ENCODE measurements around the gene FUBP3.

Gene FUBP3

DNA sequence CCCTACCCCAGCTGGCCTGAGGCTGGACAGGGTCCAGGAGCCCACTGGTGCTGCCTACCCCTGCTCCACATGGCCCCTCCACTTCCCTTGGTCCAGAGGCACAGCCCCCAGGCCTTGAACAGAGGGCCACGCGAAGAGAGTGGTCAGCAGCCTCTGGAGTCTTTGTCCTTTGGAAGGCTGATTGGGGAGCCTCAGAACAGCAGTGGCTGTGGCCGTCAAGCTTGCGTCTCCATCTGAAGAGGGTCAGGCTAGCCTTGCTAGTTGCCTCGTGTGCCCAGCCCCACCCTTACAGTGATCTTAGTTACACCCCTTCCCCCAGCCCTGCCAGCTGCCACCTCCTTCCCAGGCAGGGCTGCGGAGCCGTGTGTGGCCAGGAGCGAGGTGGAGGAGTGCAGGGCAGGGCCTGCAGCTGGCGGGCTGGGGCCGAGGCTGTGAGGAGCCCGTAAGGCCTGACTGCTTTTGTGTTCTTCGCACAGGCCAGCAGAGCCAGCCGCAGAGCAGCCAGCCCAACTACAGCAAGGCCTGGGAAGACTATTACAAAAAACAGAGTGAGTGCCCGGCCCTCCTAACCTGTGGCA lies 54.9 kb downstream of the FUBP3 start:
- DNase-seq (ENCODE audit: low read depth) = no peak

DNA sequence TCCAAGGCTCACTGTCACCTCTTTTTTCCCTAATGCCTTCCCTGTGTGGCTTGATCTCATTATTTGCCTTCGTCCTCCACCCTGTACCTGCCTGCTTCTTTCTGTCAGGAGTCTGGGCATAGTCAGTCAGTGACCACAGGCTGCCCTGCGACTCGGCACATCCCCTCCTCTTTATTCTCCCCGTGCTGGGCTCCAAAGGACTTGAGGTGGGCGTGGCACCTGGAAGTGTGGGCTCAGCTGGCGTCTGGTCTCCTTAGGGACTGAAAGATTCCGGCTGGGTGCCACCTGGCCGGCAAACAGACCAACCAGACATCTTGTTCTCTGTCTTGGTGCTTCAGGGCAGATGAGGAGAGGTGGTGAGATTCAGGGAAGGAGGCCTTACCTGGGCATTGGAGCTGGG lies 55.4 kb downstream of the FUBP3 start:
- DNase-seq (ENCODE audit: low read depth) = no peak

DNA sequence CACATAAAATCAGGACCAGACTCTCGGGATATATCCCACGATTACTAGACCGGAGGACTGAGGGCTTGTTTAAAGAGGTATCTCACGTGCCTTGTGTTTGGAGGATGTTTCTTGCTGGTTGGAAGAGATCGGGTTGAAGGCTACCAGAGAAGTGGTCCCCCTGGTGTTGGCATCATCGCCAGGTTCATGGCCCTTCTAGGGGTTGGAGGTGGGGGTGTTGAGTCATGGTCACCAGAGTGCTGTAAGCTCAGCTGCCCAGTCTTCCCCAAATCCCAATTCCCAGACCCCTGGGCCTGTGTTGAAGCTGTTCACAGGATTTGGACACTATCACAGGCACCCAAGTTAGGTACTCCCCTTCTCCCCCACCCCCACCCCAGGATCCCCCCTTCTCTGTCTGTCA lies 55.9 kb downstream of the FUBP3 start:
- no peak for DNase-seq (ENCODE audit: low read depth)

DNA sequence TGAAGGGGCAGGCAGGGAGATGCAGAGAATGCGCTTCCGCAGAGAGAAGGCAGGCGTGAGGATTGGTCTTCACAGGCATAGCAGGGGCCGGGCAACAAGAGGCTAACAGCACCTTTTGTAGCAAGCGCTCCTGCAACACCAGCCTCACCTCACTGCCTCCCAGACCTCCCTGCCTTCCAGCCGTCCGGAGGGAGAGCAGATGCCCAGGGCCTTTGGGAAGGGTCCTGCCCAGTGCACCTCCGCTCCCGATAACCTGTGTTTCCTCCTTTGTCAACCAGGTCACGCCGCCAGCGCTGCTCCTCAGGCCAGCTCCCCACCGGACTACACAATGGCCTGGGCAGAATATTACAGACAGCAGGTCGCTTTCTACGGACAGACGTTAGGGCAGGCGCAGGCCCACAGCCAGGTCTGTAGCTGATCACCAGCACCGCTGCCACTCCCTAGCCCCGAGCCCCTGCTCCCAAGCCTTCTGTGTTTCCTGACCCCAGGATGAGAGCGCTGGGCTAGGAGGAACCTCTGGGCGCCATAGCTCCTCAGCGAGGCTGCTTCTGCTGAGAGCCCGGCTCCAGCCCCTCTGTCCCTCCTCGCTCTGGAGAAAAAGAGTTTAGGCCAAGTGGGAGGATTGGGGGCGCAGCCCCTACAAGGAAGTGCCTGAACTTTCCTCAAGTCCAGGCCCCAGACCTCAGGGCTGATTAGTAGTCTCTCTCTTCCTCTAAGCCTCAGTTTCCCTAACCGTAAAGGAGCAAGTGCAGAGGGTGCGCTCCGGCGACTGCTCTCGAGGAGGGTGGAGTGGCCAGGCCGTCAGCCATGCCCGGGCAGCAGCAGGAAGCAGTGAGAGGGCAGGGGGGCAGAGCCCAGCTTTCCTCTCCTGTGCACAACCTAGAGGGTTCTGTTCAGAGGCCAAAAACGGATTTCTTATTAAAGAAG lies 56.6 kb downstream of the FUBP3 start:
- DNase-seq (ENCODE audit: low read depth) = no peak

DNA sequence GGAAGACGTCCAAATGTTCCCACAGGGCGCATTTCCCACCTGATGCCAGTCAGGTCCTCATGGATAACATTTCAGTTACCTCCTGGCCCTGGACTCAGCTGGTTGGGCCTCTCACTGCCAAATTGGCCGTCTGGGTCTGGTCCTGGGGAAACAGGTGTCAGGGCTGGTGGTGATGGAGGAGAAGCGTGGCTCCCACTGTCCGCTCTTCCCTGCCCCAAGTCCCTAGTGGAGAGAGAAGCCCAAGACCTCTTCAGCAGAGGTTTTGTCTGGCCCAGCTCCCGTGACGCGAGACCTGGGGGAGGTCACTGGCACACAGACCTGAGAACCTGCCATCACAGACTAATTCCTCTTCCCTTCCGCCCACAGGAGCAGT lies 57.3 kb downstream of the FUBP3 start:
- no peak for DNase-seq (ENCODE audit: low read depth)

DNA sequence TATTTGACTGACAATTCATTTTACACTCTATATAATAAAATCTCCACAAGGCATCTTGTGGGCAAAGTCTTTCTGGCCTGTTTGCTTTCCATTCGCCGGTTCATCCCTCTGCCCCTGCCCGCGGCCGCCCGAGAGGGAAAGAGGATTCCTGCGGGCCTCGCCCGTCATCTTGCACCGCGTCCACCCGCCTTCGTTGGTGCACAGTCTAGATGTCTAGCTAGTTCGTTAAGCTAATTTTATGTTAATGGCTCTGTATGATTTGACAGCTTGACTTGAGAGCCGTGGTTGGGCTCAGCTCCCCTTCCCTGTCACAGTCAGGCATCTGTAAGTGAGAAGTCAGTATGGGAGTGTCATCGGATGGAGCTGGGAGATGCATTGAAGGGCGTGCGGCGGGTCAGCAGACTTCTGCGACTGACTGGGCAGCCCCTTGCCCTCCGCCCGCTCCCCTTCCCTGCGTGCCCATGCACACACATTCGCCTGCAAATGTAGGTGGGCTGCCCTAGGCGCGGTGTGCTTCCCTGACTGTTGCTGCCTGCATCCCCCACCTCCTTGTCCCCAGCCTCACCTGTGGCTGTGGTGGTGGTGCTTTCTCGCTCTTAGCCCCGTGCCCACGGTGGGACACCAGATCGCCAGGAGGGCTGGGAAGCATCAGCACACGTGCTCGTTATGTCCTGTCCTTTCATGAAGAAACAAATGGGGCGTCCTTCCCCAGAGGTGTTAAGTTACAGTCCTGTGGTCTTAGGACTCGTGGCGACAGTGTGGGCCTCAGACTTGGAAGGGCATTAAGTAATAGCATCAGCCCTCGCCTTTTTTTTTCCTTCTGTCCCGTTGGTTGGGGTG lies 59.1 kb downstream of the FUBP3 start:
- no peak for DNase-seq (ENCODE audit: low read depth)

DNA sequence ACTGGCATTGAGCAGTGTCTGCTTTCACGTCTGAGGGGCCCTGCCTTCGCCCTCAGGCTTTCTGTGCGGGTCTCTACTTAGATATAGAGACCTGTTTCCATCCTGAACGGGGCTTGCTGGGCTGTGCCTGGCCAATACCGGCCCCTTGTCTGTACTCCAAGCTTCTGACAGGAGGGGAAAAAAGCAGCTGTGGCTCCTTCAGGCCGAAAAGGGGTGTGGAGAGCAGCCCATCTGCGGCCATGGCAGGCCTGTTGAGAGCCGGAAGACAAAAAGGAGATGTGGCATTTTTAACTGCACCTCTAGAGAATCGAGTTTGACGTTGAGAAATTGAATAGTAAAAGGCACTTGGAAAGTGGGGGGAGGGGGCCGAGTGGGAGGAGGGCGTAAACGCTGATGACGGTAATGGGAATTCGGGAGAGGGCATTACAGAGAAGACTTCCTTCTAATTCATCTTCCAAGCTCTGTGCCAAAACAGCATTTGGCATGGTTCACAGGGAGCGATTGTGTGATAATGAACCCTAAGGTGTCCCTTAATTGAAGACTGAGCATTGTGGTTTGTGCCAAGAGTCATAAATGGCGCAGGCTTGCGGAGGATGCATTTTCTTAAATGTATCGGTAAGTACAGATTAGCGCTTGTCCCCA lies 59.9 kb downstream of the FUBP3 start:
- no peak for DNase-seq (ENCODE audit: low read depth)

DNA sequence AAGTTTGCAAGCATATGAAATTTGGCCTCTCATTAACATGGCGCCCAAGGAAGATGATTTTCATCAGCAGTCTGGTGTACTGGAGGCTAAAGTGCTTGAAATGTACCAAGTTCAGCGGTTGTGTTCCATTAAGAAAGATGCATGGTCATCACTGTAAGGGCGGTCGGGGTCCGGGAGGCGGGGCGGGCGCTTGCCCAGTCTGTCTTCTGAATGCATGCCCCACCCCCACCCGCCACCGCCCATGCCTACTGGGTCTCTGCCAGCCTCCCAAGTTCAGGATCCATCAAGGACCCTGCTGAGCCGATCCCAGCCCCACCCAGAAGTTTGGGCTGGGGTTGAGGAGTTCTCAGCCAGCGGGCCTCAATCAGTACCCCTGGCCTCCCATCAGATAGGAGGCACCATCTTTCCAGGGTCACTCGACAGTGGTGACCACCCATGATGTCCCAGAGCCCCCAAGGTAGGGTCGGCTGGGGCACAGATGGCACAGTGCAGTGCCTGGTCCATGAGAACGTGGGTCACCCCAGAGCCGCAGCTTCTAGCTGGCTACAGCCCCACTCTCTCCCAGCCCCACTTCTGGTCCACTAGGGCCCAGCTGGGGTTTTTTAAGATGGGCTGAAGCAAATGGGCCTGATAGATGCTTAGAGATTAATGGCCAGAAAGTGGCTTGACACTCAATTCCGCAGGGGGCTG lies 60.6 kb downstream of the FUBP3 start:
- no peak for DNase-seq (ENCODE audit: low read depth)

DNA sequence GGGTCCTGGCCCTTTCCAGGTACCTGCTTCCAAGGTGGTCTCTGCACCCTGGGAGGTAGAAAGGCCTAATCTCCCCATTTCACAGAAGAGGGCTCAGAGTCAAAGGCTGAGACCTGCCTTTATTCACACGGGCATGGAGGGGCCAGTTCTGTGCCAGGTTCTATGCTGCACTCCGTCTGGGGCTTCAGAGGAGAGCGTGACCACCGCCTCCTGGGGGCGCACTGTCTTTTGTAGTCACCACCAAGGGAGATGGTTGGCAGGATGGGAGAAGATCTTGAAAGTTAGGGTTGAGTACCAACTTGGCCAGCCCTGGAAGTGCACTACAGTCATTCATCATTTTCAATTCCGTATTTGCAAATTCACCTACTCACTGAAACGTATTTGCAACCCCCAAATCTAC lies 61.3 kb downstream of the FUBP3 start:
- no peak for DNase-seq (ENCODE audit: low read depth)

DNA sequence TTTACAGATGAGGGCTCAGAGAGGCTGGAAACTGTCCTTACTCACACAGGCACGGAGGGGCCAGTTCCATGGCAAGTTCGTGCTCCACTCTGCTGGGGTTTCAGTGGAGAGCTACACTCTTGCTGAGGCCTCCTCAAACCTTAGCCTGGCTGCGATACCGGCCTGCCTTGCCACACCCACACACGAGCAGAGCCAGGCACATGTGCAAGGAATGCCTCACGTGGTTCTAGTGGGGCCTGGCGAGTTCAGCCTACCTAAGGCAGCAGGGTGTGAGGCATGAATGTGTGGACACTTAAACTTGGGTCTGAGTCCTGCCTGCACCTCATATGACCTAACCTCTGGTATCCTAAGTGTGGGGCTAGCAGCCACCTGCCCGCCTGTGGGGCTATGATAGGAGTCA lies 63.5 kb downstream of the FUBP3 start:
- no peak for DNase-seq (ENCODE audit: low read depth)

DNA sequence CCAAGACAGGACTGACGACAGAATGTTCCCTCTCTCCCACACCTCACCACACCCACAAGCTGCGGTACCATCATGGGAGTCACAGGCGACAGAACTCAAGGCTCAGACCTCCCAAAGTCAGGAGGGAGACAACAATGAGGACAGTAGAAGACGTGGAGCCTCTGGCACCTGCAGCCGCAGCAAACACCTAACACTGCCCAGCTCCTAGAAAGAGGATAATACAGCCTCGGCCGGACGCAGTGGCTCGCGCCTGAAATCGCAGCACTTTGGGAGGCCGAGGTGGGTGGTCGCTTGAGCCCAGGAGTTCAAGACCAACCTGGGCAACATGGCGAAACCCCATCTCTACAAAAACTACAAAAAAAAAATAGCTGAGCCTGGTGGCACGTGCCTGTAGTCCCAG lies 71.8 kb downstream of the FUBP3 start:
- DNase-seq (ENCODE audit: low read depth) = no peak

DNA sequence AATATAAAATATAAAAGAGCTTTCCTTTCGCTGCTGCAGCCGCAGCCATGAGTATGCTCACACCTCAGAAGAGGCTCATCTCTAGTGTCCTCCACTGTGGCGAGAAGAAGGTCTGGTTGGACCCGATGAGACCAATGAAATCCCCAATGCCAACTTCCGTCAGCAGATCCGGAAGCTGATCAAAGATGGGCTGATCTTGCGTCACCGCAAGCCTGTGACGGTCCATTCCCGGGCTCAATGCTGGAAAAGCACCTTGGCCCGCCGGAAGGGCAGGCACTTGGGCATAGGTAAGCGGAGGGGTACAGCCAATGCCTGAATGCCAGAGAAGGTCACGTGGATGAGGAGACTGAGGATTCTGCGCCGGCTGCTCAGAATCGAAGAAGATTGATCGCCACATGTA lies 72.4 kb downstream of the FUBP3 start:
- DNase-seq (ENCODE audit: low read depth) = no peak

DNA sequence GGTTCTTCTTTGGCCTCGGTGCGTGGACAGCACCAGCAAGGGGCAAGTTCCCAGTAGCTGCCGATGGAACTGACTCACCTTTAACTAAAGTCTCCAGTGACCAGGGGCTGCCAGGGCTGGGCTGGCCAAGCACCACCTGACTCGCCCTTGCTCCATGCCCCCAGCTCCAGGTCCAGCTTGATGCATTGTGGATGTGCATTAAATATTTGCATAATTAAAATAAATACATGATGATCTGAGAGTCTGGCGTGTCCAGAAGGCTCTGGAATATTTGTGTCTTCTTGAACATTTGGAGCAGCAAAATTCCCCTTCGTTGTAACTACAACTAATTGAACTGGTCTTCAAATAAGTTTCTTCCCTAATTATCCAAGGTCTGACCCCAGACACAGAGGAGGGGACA lies 75.5 kb downstream of the FUBP3 start:
- DNase-seq (ENCODE audit: low read depth) = no peak

DNA sequence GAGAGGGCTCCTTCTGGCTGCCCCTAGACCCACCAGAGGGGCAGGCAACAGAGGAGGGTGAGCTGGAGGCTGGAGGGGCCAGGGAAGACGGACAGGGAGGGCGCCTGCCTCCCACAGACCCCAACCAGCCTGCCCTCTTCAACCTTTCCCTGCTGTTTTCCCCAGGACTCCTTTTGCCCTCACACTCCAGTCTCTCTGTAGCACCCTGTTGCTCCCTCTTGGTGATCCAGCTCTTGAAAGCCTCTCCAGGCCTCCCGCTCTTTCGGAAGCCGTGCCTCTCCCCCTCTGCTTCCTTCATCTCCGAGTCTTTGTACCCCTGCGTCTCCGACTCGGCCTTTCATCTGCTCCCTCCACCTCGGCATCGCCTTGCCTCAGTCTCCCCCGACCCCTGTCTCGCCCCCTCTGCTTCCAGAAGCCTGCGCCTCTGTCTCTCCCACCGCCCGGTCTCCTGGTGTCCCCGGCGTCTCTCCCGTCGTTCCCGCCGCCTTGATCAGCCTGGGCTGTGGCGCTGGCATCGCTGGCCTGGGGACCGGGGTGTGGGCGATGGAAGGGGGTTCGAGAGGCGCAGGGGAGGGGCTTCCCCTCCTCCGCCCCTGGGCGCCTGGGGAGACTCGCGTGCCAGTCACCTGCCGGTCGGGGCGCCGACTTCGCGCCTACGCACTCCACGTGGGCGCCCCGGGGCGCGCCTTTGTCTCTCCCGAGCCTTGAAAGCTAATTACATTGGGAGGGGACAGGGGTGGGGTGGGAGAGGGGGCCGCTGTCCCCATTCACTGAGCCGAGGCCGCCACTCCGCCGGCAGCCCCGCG lies 79.7 kb downstream of the FUBP3 start:
- DNase-seq (ENCODE audit: low read depth) = no peak

DNA sequence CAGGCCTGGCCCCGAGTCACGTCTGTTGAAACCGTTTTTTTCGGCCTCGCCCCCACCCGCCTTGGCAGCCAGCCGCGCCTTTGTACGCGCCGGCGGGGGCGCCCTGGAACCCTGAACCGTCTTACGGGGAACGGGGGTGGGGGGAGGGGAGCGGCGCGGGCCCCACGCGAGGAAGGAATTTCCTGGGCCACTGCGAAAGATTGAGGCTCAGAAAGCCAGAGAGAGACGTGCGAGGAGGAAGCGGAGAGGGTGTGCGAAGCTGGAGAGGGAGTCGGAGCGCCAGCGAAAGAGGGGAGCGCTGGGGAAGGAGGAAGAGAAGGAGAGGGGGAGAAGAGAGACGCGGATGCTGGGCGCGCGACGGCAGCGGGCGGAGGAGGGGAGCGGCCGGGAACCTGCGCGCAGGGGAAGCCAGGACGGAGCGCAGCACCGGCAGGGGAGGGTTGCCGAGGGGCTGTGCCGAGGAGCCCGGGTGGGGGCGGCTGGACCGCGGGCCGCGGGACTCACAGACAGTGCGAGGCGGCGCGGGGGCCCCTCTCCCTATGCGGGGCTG lies 80.4 kb downstream of the FUBP3 start:
- no peak for DNase-seq (ENCODE audit: low read depth)

DNA sequence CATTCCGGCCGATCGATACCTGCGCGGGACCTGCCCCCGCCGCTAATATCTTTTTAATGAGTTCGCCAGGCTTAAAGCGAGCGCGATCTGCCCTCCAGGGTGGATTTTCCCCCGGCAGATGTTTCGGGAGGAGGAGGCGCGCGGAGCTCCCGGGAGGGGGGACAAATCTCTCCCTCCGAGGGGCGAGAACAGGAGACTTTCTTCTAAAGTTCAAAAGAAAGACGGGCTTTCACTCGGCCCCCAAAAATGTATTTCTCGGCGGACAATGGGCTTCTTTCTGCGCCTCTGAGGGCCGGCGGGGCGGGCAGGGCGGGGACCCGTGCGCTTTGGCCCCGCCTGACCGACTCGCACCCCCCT lies 80.9 kb downstream of the FUBP3 start:
- DNase-seq (ENCODE audit: low read depth) = no peak

DNA sequence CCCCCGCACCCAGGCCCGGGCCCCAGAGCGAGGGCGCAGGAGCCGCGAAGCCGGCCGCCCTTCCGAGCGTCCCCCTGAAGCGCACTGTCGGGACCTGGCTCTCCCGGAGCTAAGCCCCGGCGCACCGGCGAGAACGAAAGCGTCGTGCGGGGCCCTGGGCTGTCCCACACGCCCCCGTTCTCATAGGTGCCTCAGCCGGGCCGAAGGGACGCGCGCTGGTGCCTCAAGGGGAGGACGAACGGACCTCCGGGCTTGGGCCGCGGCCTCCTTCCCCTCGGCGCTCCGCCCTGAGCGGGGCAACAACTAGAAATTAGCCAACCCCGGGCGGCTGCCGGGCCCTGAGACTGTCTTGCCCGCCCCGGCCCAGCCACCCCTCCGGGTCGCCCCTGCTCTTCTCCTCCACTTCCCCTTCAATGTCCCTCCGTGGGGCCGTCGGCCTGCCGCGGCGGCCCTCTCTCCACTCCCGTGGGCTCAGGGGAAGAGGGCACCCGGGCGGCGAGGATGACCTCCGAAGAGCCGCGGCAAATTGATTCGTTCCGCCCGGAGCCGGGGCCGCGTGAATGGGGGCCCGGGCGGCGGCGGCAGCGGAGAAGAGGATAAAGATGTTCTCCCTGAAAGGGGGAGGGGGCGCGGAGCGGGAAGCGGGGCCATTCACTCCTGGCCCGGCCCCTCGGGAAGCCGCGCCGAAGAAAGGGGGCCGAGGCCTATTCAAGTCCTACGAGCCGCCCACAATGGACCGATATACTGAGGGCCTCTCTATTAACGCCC lies 81.5 kb downstream of the FUBP3 start:
- DNase-seq (ENCODE audit: low read depth) = no peak

DNA sequence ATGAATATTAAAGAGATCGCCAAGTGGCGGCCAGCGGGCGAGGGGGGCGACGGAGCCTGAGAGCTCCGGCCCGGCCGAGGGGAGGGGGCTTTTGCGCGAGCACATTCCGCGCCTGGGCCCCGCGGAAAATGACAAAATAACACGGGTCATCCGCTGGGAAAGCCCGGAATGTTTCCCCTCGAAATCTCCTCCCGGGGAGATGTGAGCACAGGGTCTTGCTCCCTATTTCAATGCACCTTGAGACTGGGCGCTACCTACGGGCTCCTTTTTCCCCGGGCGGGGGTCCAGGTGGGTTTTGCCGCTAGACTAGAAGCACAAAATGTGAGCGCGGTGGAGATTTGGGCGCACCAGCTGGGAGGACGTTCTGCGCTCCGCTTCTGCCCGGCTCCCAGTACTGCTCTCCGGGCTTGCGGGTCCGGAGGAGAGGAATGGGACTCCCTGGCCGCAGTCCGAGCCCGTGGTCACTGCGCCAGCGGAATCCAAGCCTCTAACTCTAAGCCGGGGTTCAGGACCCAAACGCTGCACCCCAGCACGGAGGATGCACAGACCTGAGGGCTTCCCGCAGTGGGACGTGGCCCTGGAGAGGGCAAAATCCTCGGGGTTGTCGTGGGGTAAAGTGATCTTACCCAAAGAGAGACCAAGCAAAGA lies 82.2 kb downstream of the FUBP3 start:
- no peak for DNase-seq (ENCODE audit: low read depth)
